IMR-90 (cell line): ENCODE measurements around the gene TENM4. TPM values are rescaled to one million over a fixed set of nuclear protein-coding genes. Genes with fewer than 3 reads are reported as not detected.
A peak's percentile ranks its signal among the peaks of the same experiment; 100 is the strongest.

Experiments
- ATAC-seq: fragments of 200-7000 bp; cut with Tn5 transposase; 2 replicates; pipeline ENCODE4 v1.9.1; 2020; ENCODE audit warnings: low read depth, mild to moderate bottlenecking, moderate library complexity
- BruUV-seq: library from RNA; stranded (reverse); fragments of 400-500 nt; replicated peaks from 2 replicates; lab custom pipeline; 2021; lab: Mats Ljungman, UMichigan
- CTCF ChIA-PET: fragments of 300-600 bp; formaldehyde crosslinking; extraction: SDS; loops from one replicate; lab custom pipeline; 2021; ENCODE audit warnings: antibody characterized with exemption; lab: Yijun Ruan, JAX
- POLR2A ChIA-PET: fragments of 300-600 bp; sonication (Branson Sonifier 250); formaldehyde crosslinking; loops from one replicate; lab custom pipeline; 2022; ENCODE audit warnings: antibody characterized with exemption; ENCODE audit not compliant: unreplicated experiment; lab: Charles Lee
- DNase-seq: peaks from one replicate; pipeline ENCODE4 v3.0.0; 2013
- H2AFZ ChIP-seq: replicated peaks from 2 replicates; pipeline ENCODE3; 2013; ENCODE audit warnings: low read length, mild to moderate bottlenecking; ENCODE audit not compliant: poor library complexity
- H2AK5ac ChIP-seq: 2 replicates; pipeline ENCODE4 v1.6.1; 2013; ENCODE audit warnings: low read depth, low read length, inconsistent platforms
- H2AK9ac ChIP-seq: replicated peaks from 2 replicates; pipeline ENCODE3; 2013; ENCODE audit warnings: mild to moderate bottlenecking, low read depth, low read length, moderate library complexity; ENCODE audit not compliant: poor library complexity
- H2BK120ac ChIP-seq: 2 replicates; pipeline ENCODE4 v1.6.1; 2013; ENCODE audit warnings: low read depth, low read length, inconsistent platforms
- H2BK15ac ChIP-seq: 3 replicates; pipeline ENCODE4 v1.6.1; 2013; ENCODE audit warnings: low read depth, low read length, inconsistent platforms
- H2BK20ac ChIP-seq: 2 replicates; pipeline ENCODE4 v1.6.1; 2013; ENCODE audit warnings: low read depth, mild to moderate bottlenecking, inconsistent platforms, low read length, moderate library complexity
- H2BK5ac ChIP-seq: 2 replicates; pipeline ENCODE4 v1.6.1; 2013; ENCODE audit warnings: mild to moderate bottlenecking, low read depth, low read length, inconsistent platforms; ENCODE audit not compliant: poor library complexity, severe bottlenecking
- H3K14ac ChIP-seq: replicated peaks from 2 replicates; pipeline ENCODE4 v1.6.1; 2013; ENCODE audit warnings: low read depth, low read length, inconsistent platforms
- H3K18ac ChIP-seq: 2 replicates; pipeline ENCODE4 v1.6.1; 2013; ENCODE audit warnings: low read depth, low read length, control low read depth
- H3K23ac ChIP-seq: 2 replicates; pipeline ENCODE4 v1.6.1; 2013; ENCODE audit warnings: low read depth, low read length, inconsistent platforms
- H3K27ac ChIP-seq: 2 replicates; pipeline ENCODE4 v1.5.1; 2013; ENCODE audit warnings: mild to moderate bottlenecking, control low read depth, low read length; ENCODE audit not compliant: insufficient read depth
- H3K27me3 ChIP-seq: 2 replicates; pipeline ENCODE4 v1.6.1; 2013; ENCODE audit warnings: low read length; ENCODE audit not compliant: control insufficient read depth, insufficient read depth
- H3K36me3 ChIP-seq: 2 replicates; pipeline ENCODE4 v1.6.1; 2013; ENCODE audit warnings: low read length, mixed read lengths; ENCODE audit not compliant: control insufficient read depth, insufficient read depth
- H3K4ac ChIP-seq: 2 replicates; pipeline ENCODE4 v1.6.1; 2013; ENCODE audit warnings: low read depth, low read length, inconsistent platforms
- H3K4me1 ChIP-seq: 2 replicates; pipeline ENCODE4 v1.6.1; 2013; ENCODE audit warnings: low read length, mixed read lengths; ENCODE audit not compliant: control insufficient read depth, insufficient read depth
- H3K4me2 ChIP-seq: 2 replicates; pipeline ENCODE4 v1.6.1; 2013; ENCODE audit warnings: low read depth, mild to moderate bottlenecking, control low read depth, low read length, moderate library complexity
- H3K4me3 ChIP-seq: 2 replicates; pipeline ENCODE4 v1.5.1; 2013; ENCODE audit warnings: low read depth, mild to moderate bottlenecking, control low read depth, low read length, moderate library complexity; ENCODE audit not compliant: insufficient read depth
- H3K56ac ChIP-seq: 2 replicates; pipeline ENCODE4 v1.6.1; 2013; ENCODE audit warnings: low read length, inconsistent platforms; ENCODE audit not compliant: insufficient read depth; ENCODE audit errors: extremely low read depth
- H3K79me1 ChIP-seq, 2 experiments: 2 replicates each; pipeline ENCODE4 v1.6.1; 2013; ENCODE audit warnings: low read length in 2 of 2, inconsistent platforms in 1 of 2, low read depth in 1 of 2
- H3K9ac ChIP-seq: 2 replicates; pipeline ENCODE4 v1.6.1; 2013; ENCODE audit warnings: low read depth, low read length, control low read depth
- H3K9me1 ChIP-seq: 2 replicates; pipeline ENCODE4 v1.6.1; 2013; ENCODE audit warnings: low read length, inconsistent platforms; ENCODE audit not compliant: insufficient read depth
- H3K9me3 ChIP-seq: 2 replicates; pipeline ENCODE4 v1.6.1; 2013; ENCODE audit warnings: low read length; ENCODE audit not compliant: control insufficient read depth, insufficient read depth
- H4K20me1 ChIP-seq: 2 replicates; pipeline ENCODE4 v1.6.1; 2013; ENCODE audit warnings: low read length, inconsistent platforms; ENCODE audit not compliant: insufficient read depth
- H4K5ac ChIP-seq: 2 replicates; pipeline ENCODE4 v1.6.1; 2013; ENCODE audit warnings: mild to moderate bottlenecking, low read depth, low read length, control low read depth
- H4K8ac ChIP-seq, 2 experiments: 2 replicates each; pipeline ENCODE4 v1.6.1; 2013; ENCODE audit warnings: low read depth in 2 of 2, low read length in 2 of 2, control low read depth in 1 of 2, inconsistent platforms in 1 of 2
- H4K91ac ChIP-seq: 2 replicates; pipeline ENCODE4 v1.6.1; 2013; ENCODE audit warnings: low read depth, low read length, inconsistent platforms; ENCODE audit not compliant: insufficient read depth
- BHLHE40 ChIP-seq: fragments of 150-350 bp; IDR thresholded peaks from 2 replicates; pipeline ENCODE4 v1.6.1; 2016; ENCODE audit warnings: mild to moderate bottlenecking, low read depth, low read length
- CEBPB ChIP-seq: IDR thresholded peaks from 2 replicates; pipeline ENCODE4 v1.6.1; 2012; ENCODE audit warnings: low read depth, low read length, improper control_type of control experiment
- CHD1 ChIP-seq: IDR thresholded peaks from 2 replicates; pipeline ENCODE4 v1.6.1; 2012; ENCODE audit warnings: low read depth, low read length, improper control_type of control experiment
- CTCF ChIP-seq: conservative IDR thresholded peaks from 2 replicates; pipeline ENCODE4 v1.5.1; 2012; ENCODE audit warnings: mild to moderate bottlenecking, low read depth, low read length, improper control_type of control experiment
- ELK1 ChIP-seq: fragments of 150-350 bp; IDR thresholded peaks from 2 replicates; pipeline ENCODE4 v1.6.1; 2016; ENCODE audit warnings: low read depth, mild to moderate bottlenecking, low read length, moderate library complexity, borderline replicate concordance
- FOS ChIP-seq: fragments of 150-350 bp; IDR thresholded peaks from 2 replicates; pipeline ENCODE4 v1.6.1; 2016; ENCODE audit warnings: low read depth, low read length
- MAFK ChIP-seq: IDR thresholded peaks from 2 replicates; pipeline ENCODE4 v1.6.1; 2012; ENCODE audit warnings: low read depth, low read length, improper control_type of control experiment
- MAZ ChIP-seq: IDR thresholded peaks from 2 replicates; pipeline ENCODE4 v1.6.1; 2012; ENCODE audit warnings: low read depth, mild to moderate bottlenecking, low read length, improper control_type of control experiment, moderate library complexity, borderline replicate concordance
- MXI1 ChIP-seq: IDR thresholded peaks from 2 replicates; pipeline ENCODE4 v1.6.1; 2012; ENCODE audit warnings: low read depth, mild to moderate bottlenecking, low read length, moderate library complexity, borderline replicate concordance
- NFE2L2 ChIP-seq: fragments of 150-350 bp; IDR thresholded peaks from 2 replicates; pipeline ENCODE4 v1.6.1; 2016; ENCODE audit warnings: low read depth, mild to moderate bottlenecking, low read length
- POLR2A ChIP-seq: IDR thresholded peaks from 2 replicates; pipeline ENCODE4 v1.6.1; 2012; ENCODE audit warnings: mild to moderate bottlenecking, low read depth, low read length
- RAD21 ChIP-seq: IDR thresholded peaks from 2 replicates; pipeline ENCODE4 v1.6.1; 2012; ENCODE audit warnings: low read length, improper control_type of control experiment
- RCOR1 ChIP-seq: IDR thresholded peaks from 2 replicates; pipeline ENCODE4 v1.6.1; 2012; ENCODE audit warnings: mild to moderate bottlenecking, low read length, improper control_type of control experiment; ENCODE audit not compliant: insufficient replicate concordance
- RFX5 ChIP-seq: IDR thresholded peaks from 2 replicates; pipeline ENCODE4 v1.8.0; 2012; ENCODE audit warnings: low read depth, mild to moderate bottlenecking, low read length, moderate library complexity
- SMC3 ChIP-seq: fragments of 150-350 bp; IDR thresholded peaks from 2 replicates; pipeline ENCODE4 v1.6.1; 2016; ENCODE audit warnings: low read depth, mild to moderate bottlenecking, antibody characterized with exemption, low read length, moderate library complexity
- USF2 ChIP-seq: fragments of 150-350 bp; IDR thresholded peaks from 2 replicates; pipeline ENCODE4 v1.6.1; 2017; ENCODE audit warnings: mild to moderate bottlenecking, antibody characterized with exemption, low read length, low read depth
- dilution Hi-C: fragments of 300-500 bp; cut with HindIII; formaldehyde crosslinking; loops from one replicate; pipeline ENCODE4 v1.14.3; 2018; ENCODE audit warnings: low sequenced_read_pairs; ENCODE audit not compliant: unreplicated experiment
- in situ Hi-C: fragments of 300-500 bp; cut with MboI; formaldehyde crosslinking; loops from 3 replicates; pipeline ENCODE4 v1.14.3; 2019; ENCODE audit warnings: low sequenced_read_pairs, inconsistent platforms, mixed read lengths
- intact Hi-C: fragments of 100-400 bp; cut with micrococcal nuclease; formaldehyde crosslinking; loops from 2 replicates; pipeline ENCODE4 v1.10.0; 2022
- polyA plus RNA-seq, 3 experiments: library from polyadenylated mRNA; depleted of rRNA; stranded (reverse); fragments of >200 nt; gene quantifications; 2 replicates each; pipeline ENCODE4 v1.2.3, GENCODE V29; 2012; ENCODE audit warnings: low replicate concordance in 1 of 3
- total RNA-seq: library from RNA; depleted of rRNA; stranded (reverse); fragments of >200 nt; gene quantifications from 2 replicates; pipeline ENCODE4 v1.2.3, GENCODE V29; 2012

Gene TENM4
- total and polyA plus RNA-seq, 2 of the 4 experiments (the other 2 are of a cell fraction) = 7.4 to 9.0 TPM

GRCh38 chr11:78790784-78791183, 650.0 kb downstream of the TENM4 start:
- H3K4me3 ChIP-seq = no peak overlapping the region

More at GRCh38 chr11:78790784-78791183, 650.0 kb downstream of the TENM4 start:
- Histone ChIP-seq H3K4me1 (peaks cover 33% of the 10 kb centered on the region), H3K18ac (peak overlapping the region; percentile 86), H2AFZ (no peak overlapping the region), H3K79me1 (peaks cover 0 to 3% of the 10 kb centered on the region in 2 experiments; a peak in 1 of 4 replicates), H2BK120ac (peak overlapping the region; percentile 80), H2AK5ac (peak overlapping the region; percentile 76), H4K5ac (peak overlapping the region; percentile 53), H3K56ac (0 out of 2 replicates have a peak overlapping the region, but pooled peaks have one; percentile 6), H3K23ac (peak overlapping the region; percentile 66), H3K4ac (peak overlapping the region; percentile 84), H4K91ac (peak overlapping the region; percentile 69), H3K9me1 (peaks cover 28% of the 10 kb centered on the region), H4K20me1 (no peaks in the 10 kb centered on the region), H3K9ac (no peak overlapping the region), H3K27me3 (no peaks in the 10 kb centered on the region), H2BK15ac (peak overlapping the region; percentile 89), H3K27ac (peak overlapping the region; percentile 97; the same call in 1 of the 2 replicates), H4K8ac (peak overlapping the region; percentile 11 to 76; a peak in 3 of 4 replicates), H3K9me3 (no peaks in the 10 kb centered on the region), H3K4me2 (no peak overlapping the region), H3K36me3 (peaks cover 9% of the 10 kb centered on the region; the same call in 1 of the 2 replicates), H3K14ac (peak overlapping the region; percentile 79), H2AK9ac (peak overlapping the region; percentile 45), H2BK5ac (peak overlapping the region; percentile 71), H2BK20ac (peak overlapping the region; percentile 72)
- dilution Hi-C loops = no loop called here
- ChIA-PET POLR2A (no interaction called here), CTCF (interaction anchor here (0.7 to 1.3 kb wide), 2 partner anchors 92 to 297 kb away, joined by 3 to 4 read pairs; no protein-coding TSS in a partner anchor)
- intact Hi-C loops = loop anchor here (10.0 kb wide), 3 partner anchors 264 to 454 kb away; no protein-coding TSS in a partner anchor
- TF ChIP-seq CHD1 = no peak
- TF ChIP-seq MAFK = no peak
- TF ChIP-seq RAD21 = no peak
- no peak for TF ChIP-seq RCOR1
- no peak for TF ChIP-seq ELK1
- TF ChIP-seq RFX5 = no peak
- no peak for TF ChIP-seq SMC3
- no peak for TF ChIP-seq MAZ
- no peak for TF ChIP-seq CTCF
- no peak for TF ChIP-seq CEBPB
- TF ChIP-seq NFE2L2 = no peak
- TF ChIP-seq MXI1 = no peak
- TF ChIP-seq BHLHE40 = no peak
- TF ChIP-seq FOS = no peak
- TF ChIP-seq USF2 = no peak
- no peak for TF ChIP-seq POLR2A
- in situ Hi-C loops = loop anchor here (10.0 kb wide), 1 partner anchor 444 kb away; no protein-coding TSS in a partner anchor
- BruUV-seq = no TSS peak
- ATAC-seq (no peak), DNase-seq (no peak)
